ENCODE results near the gene ARL6IP6.
"Not testable (repeated sequence)": the region's sequence is repeated elsewhere in the genome, so short reads cannot be mapped to it uniquely, and the experiment has no call there.

The ARL6IP6 gene

DNA sequence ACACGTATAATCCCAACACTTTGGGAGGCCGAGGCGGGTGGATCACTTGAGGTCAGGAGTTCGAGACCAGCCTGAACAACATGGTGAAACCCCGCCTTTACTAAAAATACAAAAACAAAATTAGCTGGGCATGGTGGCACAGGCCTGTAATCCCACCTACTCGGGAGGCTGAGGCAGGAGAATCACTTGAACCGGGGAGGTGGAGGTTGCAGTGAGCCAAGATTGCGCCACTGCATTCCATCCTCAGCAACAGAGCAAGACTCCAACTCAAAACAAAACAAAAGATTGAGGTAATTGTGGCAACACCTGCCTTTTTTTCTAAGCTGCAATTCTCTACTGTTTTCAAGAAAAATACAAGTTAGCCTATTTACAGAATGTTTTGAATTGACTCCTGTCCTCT lies 4.2 kb downstream of the ARL6IP6 start:
- not testable (repeated sequence) for DNase-seq (ENCODE audit: low spot score)

GRCh38 chr2:152723918-152724317 lies 5.5 kb downstream of the ARL6IP6 start:
- no peak for DNase-seq (ENCODE audit: low spot score)

- DNase-seq (ENCODE audit: low spot score), result peak; percentile 9
These were observed 11.4 kb downstream of the ARL6IP6 start for GRCh38 chr2:152729844-152730243.

DNA sequence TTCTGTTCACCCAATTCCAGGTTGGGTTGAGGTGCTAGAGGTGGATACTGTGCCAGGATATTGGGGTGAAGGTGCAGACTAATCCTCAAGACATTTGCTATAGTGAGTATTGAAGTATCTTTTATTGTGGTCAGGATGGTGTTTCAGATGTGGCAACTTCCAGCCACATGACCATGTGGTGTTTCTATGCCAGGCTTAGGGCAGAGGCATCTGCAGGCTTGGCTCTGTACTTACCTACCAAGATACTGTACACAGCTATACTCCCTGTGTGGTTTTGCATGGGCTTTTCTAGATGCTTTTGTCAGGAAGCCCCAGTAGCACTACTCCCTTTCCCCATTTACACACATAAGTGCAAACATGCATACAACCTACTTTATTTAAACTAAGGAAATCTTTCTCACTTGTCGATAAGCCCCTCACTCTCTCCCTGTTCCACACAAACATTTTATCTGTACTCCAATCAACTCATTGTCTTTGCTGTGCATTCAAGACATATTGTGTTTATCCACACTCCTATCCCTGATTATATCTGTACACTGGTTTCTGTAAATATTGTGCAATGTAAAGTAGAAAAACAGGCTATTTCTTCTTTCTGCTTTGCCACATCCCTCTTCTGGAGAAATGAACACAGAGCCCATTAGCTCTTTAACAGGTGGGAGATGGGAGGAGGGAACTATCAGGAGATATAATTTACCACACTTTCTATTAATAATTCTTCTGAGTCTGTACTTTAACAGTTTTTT lies 12.3 kb downstream of the ARL6IP6 start:
- DNase-seq (ENCODE audit: low spot score), result peak; percentile 51

- not testable (repeated sequence) for DNase-seq (ENCODE audit: low spot score)
These were observed 19.1 kb downstream of the ARL6IP6 start for GRCh38 chr2:152737509-152737908.

DNA sequence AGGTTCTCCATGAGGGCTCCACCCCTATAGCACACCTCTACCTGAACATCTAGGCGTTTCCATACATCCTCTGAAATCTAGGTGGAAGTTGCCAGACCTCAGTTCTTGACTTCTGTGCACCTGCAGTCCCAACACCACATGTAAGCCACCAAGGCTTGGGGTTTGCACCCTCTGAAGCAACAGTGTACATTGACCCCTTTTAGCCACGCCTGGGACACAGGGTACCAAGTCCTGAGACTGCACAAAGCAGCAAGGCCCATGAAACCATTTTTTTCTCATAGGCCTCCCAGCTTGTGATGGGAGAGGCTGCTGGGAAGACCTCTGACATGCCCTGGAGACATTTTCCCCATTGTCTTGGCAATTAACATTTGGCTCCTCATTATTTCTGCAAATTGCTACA lies 20.0 kb downstream of the ARL6IP6 start:
- DNase-seq (ENCODE audit: low spot score), result no peak

- not testable (repeated sequence) for DNase-seq (ENCODE audit: low spot score)
These were observed 21.3 kb downstream of the ARL6IP6 start for GRCh38 chr2:152739705-152740104.

DNA sequence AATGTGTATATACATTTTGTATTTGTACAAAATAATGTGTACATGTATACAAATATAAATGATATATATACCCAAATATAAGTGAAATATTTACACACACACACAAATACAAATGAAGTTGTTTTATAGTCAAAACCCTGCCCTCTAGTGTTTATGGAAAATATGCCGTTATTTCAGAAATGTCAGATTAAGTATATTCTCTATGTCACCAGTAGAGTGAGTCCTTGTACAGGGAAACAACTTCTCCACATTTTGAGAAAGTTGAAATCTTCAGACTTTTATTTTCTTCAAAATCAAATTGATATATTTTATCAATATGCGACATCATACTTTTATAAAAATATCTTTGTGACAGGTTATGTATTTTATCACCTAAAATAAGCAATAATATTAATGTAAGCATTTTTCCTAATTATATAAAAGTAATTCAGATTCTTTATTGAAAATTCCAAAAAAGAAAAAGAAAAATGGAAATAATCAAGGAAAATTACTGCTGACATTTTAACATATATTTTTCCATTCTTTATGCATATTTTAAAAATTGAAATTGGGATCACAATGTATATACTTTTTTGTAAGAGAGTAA lies 22.4 kb downstream of the ARL6IP6 start:
- DNase-seq (ENCODE audit: low spot score), result peak; percentile 61

DNA sequence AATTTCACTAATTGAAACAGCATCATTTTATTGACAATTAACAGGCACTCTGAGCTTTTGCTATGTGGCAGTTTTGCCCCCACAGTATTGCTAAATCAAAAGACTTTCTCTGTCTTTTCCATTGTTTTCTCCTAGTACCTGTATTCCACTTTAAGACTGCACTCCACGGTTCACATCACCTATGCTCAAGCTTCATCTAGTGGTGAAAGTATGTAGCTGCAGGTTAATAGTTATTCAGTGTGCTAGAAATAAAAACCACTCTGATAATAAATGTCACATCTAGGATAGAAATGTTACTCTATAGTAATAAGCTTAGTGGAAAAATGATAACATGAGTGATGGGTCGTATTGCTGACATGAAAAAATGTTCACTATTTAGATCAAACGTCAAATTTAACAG lies 24.6 kb downstream of the ARL6IP6 start:
- DNase-seq (ENCODE audit: low spot score), result no peak

GRCh38 chr2:152747751-152748150 lies 29.3 kb downstream of the ARL6IP6 start:
- not testable (repeated sequence) for DNase-seq (ENCODE audit: low spot score)

DNA sequence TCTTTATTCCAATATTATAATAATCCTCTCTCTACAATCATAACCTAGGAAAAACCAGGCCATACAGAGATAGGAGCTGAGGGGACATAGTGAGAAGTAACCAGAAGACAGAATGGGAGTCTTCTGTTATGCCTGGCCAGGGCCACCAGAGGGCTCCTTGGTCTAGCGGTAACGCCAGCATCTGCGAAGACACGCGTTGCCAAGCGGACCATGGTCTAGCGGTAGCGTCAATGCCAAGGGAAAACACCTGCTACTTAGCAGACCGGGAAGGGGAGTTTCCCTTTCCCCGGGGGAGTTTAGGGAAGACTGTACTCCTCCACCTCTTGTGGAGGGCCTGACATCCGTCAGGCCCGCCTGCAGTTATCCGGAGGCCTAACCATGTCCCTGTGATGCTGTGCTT lies 36.6 kb downstream of the ARL6IP6 start:
- no peak for DNase-seq (ENCODE audit: low spot score)

- no peak for DNase-seq (ENCODE audit: low spot score)
These were observed 41.1 kb downstream of the ARL6IP6 start for GRCh38 chr2:152759290-152760072.

GRCh38 chr2:152761214-152761613 lies 42.8 kb downstream of the ARL6IP6 start:
- DNase-seq (ENCODE audit: low spot score), result no peak

DNA sequence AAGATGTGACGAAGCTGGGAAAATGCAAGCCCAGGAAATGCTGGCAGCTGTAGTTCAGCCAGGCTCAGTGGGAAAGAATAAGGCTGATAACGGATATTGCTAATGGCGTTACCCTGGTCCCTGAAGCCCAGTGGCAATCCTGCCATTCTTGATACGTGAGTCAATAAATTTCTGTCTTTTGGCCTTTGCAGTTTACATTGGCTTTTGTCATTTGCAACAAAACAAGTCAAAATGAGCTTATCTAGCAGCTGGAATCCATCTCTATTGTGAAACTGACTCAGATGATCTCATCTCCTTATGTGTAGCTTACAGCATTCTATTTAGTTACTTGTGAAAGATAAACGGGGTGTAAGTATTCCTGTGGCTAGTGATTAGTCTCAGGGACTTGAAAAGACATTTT lies 43.8 kb downstream of the ARL6IP6 start:
- no peak for DNase-seq (ENCODE audit: low spot score)

GRCh38 chr2:152763208-152763607 lies 44.8 kb downstream of the ARL6IP6 start:
- DNase-seq (ENCODE audit: low spot score), result not testable (repeated sequence)

GRCh38 chr2:152763651-152764050 lies 45.2 kb downstream of the ARL6IP6 start:
- no peak for DNase-seq (ENCODE audit: low spot score)

GRCh38 chr2:152766928-152767327 lies 48.5 kb downstream of the ARL6IP6 start:
- no peak for DNase-seq (ENCODE audit: low spot score)

DNA sequence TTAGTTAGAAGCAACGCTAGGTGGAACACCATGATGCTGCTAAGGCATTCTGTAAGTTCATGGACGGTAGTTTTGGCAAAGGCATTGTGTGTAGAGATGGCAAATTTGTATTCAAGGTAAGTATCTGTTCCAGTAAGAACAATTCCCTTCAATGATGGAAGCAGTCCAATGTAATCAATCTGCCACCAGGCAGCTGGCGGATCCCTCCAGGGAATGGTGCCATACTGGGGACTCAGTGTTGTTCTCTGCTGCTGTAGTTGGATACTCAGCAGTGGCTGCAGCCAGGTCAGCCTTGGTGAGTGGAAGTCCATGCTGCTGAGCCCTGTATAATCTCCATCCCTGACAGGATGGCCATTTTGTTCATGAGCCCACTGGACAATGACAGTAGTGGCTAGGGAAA lies 62.8 kb downstream of the ARL6IP6 start:
- no peak for DNase-seq (ENCODE audit: low spot score)

DNA sequence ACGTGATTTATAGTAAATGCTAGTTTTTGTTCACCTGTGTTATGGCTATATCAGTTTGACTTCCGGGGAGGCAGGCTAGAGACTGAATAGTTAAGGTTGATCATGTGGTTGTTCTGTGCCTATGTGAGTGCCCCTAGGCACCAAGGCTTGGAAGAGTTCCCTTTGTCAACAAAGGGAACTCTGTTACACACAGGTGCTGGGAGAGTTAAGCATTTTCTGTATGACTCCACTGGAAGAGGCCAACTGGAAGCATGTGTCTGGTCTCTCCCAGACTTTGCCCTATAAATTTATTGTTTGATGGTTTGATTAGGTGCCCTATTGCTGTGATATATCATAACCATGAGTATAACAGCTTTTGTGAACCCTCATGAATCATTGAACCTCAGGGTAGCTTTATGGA lies 63.8 kb downstream of the ARL6IP6 start:
- no peak for DNase-seq (ENCODE audit: low spot score)

DNA sequence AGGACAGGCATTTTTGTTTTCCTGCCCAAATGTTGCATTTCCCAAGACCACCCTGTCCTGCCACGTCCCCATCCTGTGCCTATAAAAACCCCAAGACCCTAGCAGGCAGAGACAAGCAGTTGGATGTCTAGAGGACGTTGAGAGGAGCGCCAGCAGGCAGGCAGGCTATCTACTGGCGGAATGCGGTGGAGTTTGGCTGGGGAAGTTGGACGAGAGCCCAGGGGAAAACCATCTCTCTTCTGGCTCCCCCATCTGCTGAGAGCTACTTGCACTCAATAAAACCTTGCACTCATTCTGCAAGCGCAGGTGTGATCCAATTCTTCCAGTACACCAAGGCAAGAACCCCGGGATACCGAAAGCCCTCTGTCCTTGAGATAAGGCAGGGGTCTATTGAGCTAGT lies 72.5 kb downstream of the ARL6IP6 start:
- DNase-seq (ENCODE audit: low spot score), result no peak

DNA sequence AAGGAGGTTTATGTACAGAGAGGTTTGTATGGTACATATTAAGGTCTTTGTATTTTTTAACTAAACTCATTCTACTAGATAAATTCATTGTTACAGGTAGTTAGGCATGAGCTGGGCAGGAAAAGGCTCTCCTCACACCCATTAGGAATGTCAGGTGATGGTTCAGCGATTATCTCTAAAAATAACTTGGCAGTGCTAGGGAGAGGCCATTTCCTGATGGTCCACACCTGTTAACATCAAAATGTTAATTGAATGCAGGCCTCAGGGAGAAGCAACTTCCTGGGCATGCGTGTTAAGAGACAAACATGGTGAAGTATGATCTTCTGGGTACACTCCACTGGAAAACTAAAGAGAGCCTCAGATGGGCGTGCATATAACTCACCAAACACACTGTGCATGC lies 73.6 kb downstream of the ARL6IP6 start:
- no peak for DNase-seq (ENCODE audit: low spot score)

GRCh38 chr2:152792974-152793373 lies 74.6 kb downstream of the ARL6IP6 start:
- DNase-seq (ENCODE audit: low spot score), result no peak

DNA sequence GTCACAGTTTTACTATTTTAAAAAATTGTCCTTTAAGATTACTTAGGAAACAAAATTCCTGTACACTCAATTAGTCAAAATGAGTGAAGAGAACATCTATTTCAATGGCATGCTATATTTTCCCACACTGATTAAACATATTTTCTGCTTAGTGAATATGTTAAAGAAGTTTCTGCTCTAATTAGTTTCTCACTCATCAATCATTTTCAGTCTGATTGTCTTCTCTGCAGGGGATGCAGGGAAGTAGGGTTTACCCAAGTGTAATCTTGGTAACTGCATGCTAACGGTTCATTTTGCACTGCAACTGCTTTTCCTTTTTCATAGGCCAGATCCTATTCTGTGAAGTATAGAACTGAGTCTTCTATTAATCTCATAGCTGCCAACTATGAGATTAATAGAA lies 78.5 kb downstream of the ARL6IP6 start:
- no peak for DNase-seq (ENCODE audit: low spot score)
